HG03565 (cell line): ENCODE data around the gene SRD5A2.
"Not testable (repeated sequence)": the region's sequence is repeated elsewhere in the genome, so short reads cannot be mapped to it uniquely, and the experiment has no call there.

Experiments used
- ATAC-seq: cut with Tn5 transposase; IDR thresholded peaks from one replicate; pipeline ENCODE4 v1.9.1; 2021; ENCODE audit warnings: mild to moderate bottlenecking, moderate library complexity; ENCODE audit not compliant: unreplicated experiment

SRD5A2 gene

DNA sequence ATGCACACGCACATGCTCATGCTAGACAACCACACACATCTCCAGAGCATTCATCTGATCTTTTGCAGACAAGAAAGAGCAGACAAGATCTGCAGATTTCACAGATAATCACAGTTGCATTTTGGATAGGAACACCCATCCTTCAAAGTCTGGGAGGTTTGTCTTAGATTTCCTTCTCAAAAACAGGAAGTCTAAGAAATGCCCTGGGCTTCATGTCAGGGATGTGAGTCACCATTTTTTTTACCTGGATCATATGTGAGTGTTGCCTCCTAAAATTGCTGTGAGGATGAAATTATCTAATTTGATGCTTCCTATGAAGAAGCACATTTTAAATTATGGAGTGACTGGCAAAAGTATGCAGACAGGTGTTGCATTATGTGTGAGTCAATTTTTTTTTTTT is 46.1 kb downstream of the SRD5A2 start:
- no peak for ATAC-seq

DNA sequence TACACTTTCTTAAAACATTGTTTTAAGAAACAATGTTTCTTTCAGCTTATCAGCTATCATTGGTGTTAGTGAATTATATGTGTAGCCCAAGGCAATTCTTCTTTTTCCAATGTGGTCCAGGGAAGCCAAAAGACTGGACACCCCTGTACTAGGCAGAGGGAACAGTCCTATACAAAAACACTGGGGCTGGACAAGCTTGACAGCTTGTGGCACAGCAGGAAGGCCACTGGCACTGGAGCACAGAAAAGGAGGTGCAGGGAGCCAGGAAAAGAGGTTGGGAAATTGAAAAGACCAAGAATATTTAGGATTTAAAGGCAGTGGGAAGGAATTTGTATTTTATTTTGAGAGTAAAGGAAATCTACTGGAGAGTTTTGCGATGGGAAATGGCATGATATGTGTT is 47.7 kb downstream of the SRD5A2 start:
- no peak for ATAC-seq

DNA sequence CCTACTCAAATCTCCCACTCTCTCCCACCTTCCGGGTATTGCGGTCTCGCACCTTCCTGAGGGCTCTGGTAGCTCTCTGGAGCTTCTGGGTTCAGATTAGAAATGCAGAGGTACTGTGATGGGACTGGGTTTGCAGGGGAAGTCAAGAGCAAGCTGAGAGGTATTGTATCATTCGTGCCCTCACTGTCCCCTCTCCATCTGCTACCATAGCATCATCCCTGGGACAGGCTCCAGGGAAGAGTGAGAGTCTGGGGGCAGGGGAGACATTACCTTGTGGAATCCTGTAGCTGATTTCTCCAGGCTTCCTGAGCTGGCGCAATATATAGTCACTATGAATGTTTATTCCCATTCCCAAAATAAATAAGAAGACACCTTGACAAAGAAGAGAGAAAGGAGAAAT is 49.6 kb downstream of the SRD5A2 start:
- no peak for ATAC-seq

DNA sequence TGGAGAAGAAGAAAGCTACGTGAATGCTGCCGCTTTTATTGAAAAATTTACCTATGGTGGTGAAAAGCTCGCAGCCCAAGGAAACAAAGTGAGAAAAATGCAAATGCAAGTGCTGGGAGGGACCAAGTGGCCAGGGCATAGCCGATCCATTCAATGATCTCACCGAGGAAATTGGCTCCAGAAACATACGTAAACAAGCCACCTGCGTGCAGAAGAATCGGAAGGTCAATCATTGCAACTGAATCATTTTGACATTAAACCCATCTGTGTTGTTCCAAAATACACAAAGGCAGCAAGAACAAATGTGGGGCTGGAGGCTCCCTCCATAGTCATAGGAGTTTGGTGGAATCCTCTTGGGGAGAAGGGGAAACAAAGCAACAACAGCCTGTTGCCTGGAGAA is 51.5 kb downstream of the SRD5A2 start:
- ATAC-seq: no peak

DNA sequence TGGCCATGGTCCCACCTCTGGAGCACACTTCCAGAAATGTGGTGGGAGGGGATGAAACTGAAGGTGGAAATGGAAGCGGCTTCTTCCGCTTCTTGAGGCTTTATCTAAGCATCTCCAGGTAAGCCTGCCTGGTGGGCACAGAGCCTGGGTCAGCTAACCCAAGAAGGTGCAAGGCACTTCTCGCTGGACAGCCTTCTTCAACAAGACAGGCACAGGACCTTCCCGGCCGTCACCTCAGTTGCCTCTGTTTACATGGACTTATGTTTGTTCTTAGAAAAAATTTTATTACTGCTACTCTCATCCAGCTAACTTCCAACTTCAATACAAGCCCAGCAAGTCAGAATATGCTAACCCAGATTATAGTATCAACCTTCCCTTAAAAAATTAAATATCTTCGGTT is 51.9 kb downstream of the SRD5A2 start:
- ATAC-seq: no peak

DNA sequence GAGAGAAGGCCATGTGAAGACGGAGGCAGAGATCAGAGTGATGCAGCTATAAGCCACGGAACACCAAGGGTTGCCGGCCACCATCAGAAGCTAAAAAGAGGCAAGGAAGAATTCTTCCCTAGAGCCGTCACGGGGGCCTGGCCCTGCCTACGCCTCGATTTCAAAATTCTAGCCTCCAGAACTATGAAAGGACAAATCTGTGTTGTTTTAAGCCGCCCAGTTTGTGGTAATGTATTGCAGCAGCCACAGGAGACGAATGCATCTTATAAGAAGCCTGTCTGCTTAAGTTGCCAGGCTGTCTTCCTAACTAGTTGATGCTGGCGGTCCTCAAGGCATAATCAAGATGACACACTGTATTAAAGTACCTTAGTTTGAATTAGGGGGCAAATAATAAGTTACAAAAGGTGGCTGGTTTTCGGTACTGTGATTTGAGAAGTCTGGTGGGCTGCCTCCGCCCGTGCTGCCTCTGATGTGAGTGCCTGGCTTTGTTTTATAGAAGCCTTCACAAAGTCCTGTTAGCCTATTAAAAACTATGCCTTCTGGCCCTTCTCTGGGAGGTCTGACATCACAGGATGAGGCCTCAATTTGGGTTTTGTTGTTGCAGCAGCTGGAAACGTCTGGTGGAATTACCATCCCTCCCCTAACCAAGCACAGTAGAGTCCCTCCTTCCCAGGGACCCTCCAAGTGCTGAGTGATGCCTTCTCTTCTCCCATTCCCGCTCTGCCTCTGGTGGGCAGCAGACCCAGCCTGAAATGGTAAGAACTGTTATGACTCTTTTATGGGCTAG is 53.6 kb downstream of the SRD5A2 start:
- ATAC-seq: no peak

DNA sequence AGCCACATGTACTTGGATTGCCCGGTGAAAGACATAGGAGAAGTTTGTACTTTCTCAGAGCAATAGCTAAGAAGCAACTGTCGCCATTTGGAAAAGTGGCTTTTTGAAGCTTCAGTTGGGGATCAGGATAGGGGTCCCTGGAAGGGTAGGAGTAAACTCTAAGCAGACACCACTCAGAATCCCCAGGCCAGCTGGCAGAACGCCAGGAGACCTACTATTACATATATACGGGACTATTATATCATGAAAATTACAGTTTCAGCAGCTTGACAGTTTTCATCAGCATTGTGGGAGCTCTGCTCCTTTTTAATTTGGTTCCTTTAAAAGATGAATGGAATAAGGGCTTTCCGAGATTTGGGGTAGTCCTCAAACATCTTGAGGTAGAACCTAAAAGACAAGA is 54.9 kb downstream of the SRD5A2 start:
- no peak for ATAC-seq

DNA sequence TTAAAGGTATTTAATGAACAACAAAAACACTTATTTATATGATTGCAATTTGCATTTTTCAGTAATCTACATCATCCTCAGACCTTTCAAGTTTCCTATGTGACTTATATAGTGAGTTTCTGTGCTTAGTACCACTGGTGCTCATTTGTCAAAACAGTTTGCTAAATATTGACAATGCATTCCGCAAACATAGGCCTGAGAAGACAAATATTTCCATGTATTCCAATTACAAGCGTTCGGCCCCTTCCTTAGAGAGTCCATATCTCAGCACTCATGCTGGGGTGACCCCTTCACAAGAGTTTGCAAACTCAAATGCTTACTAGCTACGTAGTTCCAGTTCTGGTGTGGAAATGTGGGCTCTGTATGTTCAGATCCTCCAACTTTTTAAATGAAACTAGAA is 56.1 kb downstream of the SRD5A2 start:
- no peak for ATAC-seq

DNA sequence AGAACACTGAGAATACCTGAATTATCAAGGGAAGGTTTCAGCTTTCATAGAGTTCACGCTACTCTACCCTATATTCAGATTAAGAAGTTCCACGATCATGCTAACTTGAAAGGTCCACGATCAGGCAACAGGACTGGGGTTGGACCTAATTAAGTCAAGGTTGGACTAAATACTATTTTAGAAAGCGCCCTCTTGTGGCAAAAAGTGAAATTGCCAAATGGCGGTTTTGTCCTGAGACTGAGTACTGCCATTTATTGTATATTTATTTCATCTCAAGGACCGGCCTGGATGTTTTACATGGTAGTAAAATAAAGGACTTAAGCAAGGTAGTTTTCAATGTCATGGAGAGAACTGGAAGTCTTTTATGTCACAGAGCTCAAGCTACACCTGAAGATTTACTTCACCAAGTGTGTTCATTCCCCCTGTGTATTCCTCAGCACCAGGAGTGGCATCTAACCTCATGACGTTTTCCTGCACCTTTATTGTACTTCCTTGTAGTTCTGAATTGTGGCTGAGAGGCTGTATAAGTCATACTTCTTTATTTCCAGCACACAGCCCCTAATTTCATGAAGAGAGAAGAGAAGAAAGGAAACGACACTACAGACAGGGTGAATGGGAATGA is 56.8 kb downstream of the SRD5A2 start:
- no peak for ATAC-seq

DNA sequence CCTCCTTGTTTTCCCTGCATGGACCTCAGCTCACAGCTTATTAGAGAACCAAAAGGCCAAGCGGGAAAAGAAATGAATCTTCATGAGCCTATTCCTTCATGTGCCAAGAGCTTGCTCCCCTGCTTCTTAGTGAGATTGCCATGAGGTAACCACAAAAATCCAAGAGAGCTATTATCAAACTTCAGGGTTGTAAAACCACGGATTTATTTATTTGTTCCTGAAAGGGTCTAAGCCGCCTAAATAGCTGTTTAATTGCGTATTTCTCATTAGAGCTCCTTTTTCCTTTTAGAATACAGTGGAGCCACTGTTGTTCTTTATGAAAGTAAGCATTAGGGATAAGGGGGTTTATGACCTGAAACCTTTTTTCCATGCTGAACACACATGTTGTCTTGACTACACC is 58.0 kb downstream of the SRD5A2 start:
- no peak for ATAC-seq

DNA sequence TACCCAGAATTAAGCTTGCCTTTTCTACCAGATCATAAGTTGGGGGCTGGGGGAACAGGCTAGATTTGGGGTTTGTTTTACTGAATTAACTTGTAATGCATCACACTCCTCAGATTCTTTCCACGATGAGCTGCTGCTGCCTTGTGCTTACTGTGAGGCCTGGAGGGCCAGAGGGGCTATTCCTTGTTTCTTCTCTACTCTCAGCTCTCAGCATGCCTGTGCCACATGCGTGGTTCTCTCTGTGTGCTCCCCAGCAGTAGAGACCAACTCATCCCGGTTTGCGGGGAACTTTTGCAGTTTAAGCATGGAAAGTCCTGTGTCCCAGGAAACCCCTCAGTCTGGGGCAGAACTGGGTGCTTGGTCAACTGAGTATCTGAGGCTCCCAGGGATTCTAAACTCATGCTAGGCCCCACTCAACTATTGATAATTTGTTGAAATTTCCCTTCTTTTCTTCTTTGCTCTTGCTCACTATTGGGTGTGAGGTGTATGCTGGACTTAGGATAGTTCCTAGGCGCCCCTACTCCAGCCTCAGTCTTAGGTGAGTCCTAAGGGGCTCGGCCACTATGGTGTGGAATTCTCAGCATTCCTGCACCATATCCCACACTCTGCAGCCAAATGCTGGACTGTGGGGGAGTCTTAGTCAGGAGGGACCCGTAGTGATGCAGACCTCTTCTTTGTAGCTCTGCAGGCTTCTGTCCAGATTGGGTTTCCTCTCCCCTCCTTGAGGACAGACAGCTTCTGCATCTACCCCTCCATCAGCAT is 63.1 kb downstream of the SRD5A2 start:
- ATAC-seq: no peak

DNA sequence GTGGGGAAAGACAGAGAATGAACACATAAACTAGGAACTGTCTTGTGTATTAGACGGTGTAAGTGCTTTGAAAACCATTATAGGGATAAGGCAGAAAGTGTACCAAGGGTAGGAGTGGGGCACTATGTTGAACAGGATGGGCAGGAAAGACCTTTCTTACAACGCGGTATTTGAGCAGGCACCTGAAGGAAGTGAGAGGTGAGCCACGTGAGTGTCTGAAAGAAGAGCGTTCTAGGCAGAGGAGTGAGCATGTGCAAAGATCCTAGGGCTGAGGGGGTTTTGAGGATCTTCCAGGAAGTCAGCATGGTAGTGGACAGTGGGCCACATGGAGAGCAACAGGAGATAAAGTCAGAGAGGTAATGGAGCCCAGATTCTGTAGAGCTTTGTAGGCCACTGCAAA is 65.2 kb downstream of the SRD5A2 start:
- no peak for ATAC-seq

DNA sequence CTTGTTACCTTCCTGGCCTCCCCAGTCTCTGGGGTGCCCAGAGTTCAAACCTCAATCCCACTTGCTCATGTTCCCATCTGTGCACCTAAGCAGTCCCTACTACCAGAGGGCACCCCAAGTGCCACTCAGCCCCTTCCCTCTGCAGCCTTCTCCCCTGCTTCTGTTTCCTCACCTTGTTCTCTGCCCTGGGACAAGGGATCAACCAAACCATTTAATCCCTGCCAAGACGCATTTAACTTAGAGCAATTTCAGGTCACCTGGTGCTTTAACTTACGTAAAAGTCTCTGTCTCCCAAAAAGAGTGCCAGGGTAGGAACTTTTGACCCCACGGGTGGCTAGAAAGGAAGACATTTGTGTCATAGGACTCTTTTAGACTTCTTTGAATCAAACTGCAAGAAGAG is 67.2 kb downstream of the SRD5A2 start:
- no peak for ATAC-seq

DNA sequence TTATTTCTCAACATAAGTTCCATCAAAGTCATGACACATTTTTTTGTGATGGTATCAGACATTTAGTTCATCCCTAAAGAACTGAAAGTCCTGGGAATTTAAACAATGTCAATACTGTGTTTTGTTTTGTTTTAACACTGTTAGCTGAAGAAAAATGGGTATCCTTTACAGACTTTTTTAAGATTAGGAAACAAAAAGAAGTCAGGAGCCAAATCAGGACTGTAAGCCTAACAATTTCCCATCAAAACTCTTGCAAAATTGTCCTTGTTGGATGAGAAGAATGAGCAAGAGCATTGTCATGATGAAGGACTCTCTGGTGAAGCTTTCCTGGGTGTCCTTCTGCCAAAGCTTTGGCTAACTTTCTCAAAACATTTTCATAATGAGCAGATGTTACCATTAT is 69.4 kb downstream of the SRD5A2 start:
- ATAC-seq: no peak

DNA sequence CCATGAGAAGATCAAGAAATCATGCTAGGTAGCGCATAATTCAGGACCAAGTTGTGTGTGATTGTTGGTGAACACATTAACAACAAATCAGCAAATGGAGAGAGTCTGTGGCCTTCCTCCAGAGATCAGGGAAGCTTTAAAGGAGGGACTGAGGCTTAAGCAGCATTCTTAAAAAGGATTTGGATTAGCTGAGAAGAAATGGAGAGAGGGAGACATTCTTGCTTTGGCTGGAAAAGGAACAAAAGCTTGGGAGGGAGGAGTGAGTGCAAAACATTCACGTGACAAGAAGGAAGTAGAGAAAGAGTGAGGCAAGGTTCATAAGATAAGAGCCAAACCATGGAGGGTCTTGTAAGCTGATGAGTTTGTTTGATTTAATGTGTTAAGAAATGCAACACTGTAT is 75.6 kb downstream of the SRD5A2 start:
- ATAC-seq: no peak

DNA sequence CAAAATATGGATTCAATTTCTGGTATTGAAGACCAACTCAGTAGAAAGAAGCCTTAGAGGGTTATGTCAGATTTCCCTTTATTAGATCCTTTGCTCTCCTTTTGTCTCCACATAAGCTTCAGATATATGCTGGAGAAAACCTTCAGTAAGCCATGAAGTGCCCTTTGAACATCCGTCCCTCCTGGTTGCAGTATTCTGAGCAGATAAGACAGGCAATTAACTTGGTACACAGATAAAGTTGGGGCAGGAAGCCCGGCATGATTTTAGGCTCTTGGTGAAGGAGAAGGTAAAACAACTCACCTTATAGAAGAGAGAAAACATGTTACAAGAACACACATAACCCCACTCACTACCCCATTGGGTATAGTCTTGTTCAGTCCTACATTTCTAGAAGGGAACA is 76.4 kb downstream of the SRD5A2 start:
- ATAC-seq: no peak

DNA sequence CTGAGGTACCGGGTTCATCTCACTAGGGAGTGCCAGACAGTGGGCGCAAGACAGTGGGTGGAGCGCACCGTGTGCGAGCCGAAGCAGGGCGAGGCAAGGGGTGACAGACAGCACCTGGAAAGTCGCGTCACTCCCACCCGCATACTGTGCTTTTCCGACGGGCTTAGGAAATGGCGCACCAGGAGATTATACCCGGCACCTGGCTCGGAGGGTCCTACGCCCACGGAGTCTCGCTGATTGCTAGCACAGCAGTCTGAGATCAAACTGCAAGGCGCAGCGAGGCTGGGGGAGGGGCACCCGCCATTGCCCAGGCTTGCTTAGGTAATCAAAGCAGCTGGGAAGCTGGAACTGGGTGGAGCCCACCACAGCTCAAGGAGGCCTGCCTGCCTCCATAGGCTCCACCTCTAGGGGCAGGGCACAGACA is 84.3 kb downstream of the SRD5A2 start:
- ATAC-seq: not testable (repeated sequence)

DNA sequence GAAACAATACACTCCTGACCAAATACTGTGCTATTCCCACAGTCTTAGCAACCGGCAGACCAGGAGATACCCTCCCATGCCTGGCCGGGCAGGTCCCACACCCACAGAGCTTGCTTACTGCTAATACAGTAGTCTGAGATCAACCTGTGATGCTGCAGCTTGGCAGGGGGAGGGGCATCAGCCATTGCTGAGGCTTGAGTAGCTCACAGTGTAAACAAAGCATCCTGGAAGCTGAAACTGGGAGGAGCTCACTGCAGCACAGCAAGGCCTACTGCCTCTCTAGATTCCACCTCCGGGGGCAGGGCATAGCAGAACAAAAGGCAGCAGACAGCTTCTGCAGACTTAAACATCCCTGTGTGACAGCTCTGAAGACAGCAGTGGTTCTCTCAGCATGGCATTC is 91.4 kb downstream of the SRD5A2 start:
- ATAC-seq: not testable (repeated sequence)

DNA sequence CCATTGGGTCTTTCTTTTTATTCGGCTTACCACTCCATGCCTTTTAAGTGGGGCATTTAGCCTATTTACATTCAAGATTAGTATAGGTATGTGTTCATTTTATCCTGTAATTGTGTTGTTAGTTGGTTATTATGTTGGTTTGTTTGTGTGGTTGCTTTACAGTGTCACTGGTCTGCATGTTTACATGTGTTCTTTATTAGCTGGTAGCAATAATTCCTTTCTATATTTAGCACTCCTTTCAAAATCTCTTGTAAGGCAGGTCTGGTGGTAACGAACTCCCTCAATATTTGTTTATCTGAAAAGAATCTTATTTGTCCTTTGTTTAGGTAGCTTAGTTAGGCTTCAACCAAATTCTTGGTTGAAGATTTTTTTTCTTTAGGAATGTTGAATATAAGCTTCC is 97.5 kb downstream of the SRD5A2 start:
- no peak for ATAC-seq

DNA sequence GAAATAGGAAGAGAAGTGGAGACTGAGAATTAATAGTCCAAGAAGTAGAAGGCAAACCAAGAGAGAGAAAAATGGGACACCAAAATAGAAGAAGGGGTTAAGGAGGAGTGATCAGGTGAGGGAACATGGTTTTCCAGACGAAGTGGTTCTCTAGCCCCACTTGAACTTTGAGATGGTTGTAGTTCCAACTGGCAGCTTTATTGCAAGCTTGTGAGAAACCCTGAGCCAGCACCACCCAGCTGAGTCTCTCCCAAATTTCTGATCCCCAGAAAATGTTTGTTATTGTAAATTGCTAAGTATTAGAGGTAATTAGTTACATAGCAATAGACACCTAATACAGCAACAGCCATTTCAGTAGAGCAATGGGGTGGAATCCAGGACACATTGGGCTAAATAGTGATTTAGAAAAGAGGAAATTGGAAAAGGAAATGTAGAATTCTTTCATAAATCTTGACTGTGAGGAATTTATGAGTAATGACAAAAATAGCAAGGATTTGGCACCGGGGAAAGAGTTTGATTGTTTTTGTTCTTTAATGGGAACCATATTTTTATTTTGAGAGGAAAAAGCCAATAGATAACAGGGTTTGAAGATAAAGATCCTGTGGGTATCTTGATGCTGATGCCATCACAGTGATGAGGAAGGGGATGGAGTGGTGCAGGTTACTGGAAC is 104.1 kb downstream of the SRD5A2 start:
- ATAC-seq: no peak

DNA sequence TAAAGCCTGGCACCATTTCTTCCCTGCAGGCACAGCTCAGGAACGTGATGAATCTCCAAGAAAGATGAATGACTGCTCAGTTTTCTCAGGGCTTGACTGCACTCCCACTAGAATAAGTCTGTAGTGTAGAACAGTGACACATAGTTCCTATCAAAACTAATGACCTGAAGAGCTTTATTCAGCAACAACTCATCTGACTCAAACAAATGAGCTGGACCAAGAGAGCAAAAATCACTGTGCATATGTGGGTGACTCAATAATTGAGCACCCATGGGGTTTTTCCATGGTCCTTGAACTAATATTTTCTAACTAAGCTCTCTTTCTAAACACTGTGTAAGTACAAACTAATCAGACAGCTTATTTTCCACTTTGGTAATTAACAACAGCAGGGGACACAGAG is 105.0 kb downstream of the SRD5A2 start:
- no peak for ATAC-seq

DNA sequence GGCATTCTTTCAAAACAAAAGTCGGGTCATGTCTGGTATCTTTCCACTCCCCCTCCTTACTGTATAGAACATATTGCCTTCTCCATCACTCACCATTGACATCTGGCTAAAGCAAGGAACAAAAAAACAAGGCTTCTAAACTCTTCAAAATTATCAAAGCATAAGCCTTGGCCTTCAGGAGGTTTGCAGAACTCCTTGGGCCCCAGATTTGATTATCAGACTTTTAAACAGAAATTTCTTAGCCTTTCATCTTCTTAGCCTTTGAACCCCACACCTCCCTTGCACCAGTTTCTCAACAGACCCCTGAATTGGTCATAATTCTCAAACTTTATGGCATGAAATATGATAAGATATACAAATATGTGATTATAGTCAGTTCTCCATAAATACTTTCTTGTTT is 106.4 kb downstream of the SRD5A2 start:
- ATAC-seq: no peak
